ES-I3 (cell line): ENCODE results near the gene CA5B.
"Not testable (repeated sequence)": the region's sequence is repeated elsewhere in the genome, so short reads cannot be mapped to it uniquely, and the experiment has no call there.

Experiments used
- H3K36me3 ChIP-seq: 2 replicates; pipeline ENCODE4 v1.6.1; 2013; ENCODE audit warnings: mild to moderate bottlenecking, low read length, control low read depth, moderate library complexity; ENCODE audit not compliant: insufficient read depth
- H3K4me1 ChIP-seq: 2 replicates; pipeline ENCODE4 v1.6.1; 2013; ENCODE audit warnings: mild to moderate bottlenecking, control low read depth, low read length; ENCODE audit not compliant: insufficient read depth
- H3K9ac ChIP-seq: 2 replicates; pipeline ENCODE4 v1.6.1; 2013; ENCODE audit warnings: low read depth, mild to moderate bottlenecking, low read length, moderate library complexity
- H3K9me3 ChIP-seq: 2 replicates; pipeline ENCODE4 v1.6.1; 2013; ENCODE audit warnings: mild to moderate bottlenecking, low read length, moderate library complexity; ENCODE audit not compliant: control insufficient read depth, insufficient read depth

Gene CA5B

DNA sequence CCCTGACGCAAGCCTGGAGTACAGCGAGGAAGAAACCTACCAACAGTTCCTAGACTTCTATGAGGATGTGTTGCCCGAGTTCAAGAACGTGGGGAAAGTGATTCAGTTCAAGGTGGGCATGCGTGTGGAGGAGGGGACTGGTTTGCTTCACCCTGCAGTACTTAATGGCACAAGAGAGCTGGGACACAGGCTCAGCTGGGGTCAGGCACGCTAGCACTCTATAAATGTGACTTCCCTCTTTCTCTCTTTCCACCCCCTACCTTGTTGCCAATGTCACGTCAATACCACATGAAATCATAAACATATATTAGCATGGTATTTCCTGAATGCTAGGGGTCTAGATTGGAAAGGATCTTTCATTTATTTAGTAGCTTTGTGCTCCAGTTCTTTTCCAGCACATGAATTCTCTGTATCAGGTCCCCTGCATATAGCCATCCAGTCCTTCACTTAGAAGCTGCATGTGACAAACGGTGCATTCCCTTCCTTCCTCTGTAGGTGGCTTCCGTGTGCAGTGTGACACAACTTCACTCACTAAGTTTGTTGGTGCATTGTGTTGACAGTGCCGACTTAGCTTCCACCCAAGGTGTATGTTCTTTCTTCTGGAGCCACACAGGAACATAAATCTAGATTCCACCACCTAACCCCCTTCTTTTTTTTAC lies 77.8 kb downstream of the CA5B start:
- no peak overlapping the region; the same call in 1 of the 2 replicates for H3K9ac ChIP-seq

DNA sequence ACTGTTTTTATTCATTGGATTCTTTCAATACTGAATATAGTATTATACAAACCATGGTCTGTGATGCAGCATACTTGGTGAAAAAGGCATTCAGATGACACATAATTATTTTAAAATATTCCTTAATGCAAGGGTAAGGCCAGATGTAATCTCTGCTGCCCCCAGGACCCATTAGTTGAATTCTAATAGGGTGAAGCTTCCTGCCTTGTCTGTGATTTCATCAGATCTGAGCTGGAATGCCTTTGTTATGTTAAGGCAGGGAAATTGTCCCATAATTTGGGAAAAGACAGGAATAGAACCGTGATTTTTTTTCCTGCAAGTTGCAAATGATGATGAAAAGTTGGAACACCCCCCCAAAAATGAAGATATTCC lies 78.4 kb downstream of the CA5B start:
- Histone ChIP-seq H3K9me3 (no peaks in the 10 kb centered on the region), H3K9ac (no peak overlapping the region; the same call in 1 of the 2 replicates), H3K36me3 (peaks cover 29% of the 10 kb centered on the region), H3K4me1 (peaks cover 32% of the 10 kb centered on the region)

More for the DNA sequence above, 77.8 kb downstream of the CA5B start:
- Histone ChIP-seq H3K36me3 (peaks cover 29% of the 10 kb centered on the region), H3K9me3 (no peaks in the 10 kb centered on the region), H3K4me1 (peaks cover 32% of the 10 kb centered on the region)

DNA sequence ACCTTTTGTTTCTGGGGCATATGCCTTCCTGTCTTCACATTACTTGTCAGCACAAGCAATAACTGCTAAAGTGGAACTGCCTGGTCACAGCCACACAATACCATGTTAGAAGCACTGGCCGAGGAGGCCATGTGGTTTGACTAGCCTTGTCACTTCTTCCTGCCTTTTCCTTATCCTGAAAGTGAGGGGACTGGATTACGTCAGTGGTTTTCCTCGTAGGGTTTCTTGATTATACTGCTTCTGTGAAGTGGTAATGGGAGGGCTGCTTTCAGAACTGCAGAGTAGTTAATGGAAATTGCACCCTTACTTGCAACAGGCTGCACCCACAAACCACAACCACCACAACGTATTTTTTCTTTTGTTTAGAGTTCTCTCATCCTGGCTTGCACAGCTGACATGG lies 78.8 kb downstream of the CA5B start:
- Histone ChIP-seq H3K9me3 (no peaks in the 10 kb centered on the region), H3K4me1 (peaks cover 32% of the 10 kb centered on the region), H3K9ac (peak overlapping the region; percentile 32; the same call in 1 of the 2 replicates), H3K36me3 (peaks cover 29% of the 10 kb centered on the region)

DNA sequence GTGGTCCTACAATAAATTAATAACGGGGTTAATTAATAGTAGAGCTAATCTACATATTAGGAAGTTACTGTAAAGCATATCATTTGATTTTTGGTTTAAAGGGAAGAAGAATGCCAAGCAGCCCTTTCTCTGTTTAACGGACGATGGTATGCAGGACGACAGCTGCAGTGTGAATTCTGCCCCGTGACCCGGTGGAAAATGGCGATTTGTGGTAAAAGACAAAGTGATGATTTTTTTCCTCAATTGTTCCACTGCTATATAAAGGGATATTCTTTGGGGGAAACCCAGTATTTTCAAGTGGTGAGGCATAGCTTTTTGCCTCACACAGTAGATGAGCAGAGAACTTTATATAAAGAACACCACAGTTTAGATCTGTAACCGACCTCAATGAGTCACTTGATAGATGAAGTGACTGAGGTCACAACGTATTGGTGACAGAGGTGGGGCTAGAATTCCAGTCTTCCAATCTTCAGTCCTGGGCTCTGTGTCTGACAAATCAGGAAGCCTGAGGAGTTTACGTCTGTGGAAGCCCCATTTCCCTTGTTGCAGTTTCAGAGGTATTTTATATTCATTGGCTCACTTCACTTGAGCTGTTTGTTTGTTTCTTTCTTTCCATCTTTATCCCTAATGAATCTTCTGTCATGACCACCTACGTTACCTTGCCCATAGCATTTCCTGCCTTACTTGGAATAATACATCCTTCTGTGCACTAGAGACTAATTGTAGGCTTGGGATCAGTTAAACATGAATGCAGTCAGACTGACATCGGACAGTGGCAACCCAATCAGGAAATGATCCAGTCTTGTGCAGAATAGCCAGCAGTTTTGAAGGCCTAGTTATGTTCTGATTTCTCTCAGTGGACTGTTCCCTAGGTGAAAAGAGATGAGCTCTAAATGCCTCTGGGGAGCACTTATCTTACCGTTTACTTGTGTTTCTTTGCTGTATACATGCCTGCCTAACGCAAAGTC lies 82.3 kb downstream of the CA5B start:
- H3K9me3 ChIP-seq, result no peaks in the 10 kb centered on the region
- peaks cover 11% of the 10 kb centered on the region; the same call in 1 of the 2 replicates for H3K36me3 ChIP-seq
- H3K9ac ChIP-seq, result no peak overlapping the region
- H3K4me1 ChIP-seq, result peaks cover 28% of the 10 kb centered on the region

DNA sequence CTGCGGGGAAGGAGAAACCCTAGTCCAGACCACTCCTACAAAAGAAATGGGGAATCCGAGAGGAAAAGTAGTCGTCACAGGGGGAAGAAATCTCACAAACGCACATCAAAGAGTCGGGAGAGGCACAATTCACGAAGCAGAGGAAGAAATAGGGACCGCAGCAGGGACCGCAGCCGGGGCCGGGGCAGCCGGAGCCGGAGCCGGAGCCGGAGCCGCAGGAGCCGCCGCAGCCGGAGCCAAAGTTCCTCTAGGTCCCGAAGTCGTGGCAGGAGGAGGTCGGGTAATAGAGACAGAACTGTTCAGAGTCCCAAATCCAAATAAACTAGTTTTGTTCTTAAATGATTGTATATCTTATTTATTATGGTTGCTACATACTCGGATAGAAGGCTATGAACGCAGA lies 84.9 kb downstream of the CA5B start:
- H3K9ac ChIP-seq, result no peak overlapping the region
- no peaks in the 10 kb centered on the region for H3K9me3 ChIP-seq
- H3K36me3 ChIP-seq, result peaks cover 19% of the 10 kb centered on the region; the same call in 1 of the 2 replicates
- H3K4me1 ChIP-seq, result peaks cover 4% of the 10 kb centered on the region; the same call in 1 of the 2 replicates

DNA sequence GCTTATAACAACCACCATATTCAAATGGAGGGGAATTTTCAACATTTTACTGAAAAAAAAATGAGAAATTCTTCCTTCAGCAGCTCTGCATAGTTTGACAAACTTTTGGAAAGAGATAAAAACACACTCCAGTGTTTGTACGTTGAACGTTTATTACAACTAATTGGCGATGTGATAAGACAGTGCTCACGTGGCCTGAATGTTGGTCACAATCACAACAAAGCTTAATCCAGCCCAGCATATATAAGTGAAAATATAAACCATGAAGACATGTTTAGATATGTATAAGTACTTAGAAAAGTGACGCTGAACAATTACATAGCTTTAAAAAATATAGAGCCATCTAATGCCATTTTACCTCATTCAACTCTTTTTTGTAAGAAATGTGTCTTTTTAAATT lies 87.9 kb downstream of the CA5B start:
- H3K9me3 ChIP-seq, result no peaks in the 10 kb centered on the region
- no peak overlapping the region for H3K9ac ChIP-seq
- H3K36me3 ChIP-seq, result peaks cover 7% of the 10 kb centered on the region
- H3K4me1 ChIP-seq, result no peaks in the 10 kb centered on the region

DNA sequence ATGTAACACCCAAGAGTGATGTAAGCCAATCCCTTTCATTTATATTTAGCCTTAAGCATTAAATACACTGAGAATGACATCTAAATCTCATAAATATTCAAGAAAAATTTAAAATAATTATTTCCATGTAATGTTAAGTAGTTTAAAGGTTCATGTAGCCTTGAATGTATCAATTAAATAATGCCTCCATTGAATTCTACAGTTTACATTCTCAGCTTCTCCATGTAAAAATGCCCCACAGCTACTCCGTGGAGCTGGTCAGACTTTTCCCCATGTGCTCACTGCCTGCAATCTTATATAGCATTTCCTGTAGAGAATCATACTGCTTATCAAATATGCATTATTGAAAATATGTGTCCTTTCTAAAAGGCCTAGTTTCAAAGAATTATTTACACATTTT lies 91.1 kb downstream of the CA5B start:
- peaks cover 7% of the 10 kb centered on the region for H3K36me3 ChIP-seq

DNA sequence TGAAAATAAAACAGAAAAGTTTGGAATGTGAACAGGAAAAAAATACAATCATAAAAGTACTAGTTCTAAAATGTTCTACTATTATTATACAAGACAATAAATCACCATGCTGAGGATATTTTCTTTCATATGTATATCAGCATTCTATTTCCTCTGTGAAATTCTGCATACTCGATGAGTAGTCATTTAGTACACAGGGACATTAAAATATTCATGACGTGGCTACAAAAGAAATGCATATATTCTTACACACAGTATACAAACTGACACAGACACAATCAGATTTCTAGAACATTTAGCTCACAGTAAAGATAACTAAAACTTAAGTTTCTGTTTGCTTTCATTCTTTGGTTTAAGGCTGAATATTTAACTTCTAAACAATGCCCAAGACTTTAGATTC lies 93.3 kb downstream of the CA5B start:
- not testable (repeated sequence) for H3K36me3 ChIP-seq, H3K9ac ChIP-seq

More for the DNA sequence above, 91.1 kb downstream of the CA5B start:
- Histone ChIP-seq H3K9me3 (no peaks in the 10 kb centered on the region), H3K9ac (no peak overlapping the region), H3K4me1 (peaks cover 12% of the 10 kb centered on the region)

DNA sequence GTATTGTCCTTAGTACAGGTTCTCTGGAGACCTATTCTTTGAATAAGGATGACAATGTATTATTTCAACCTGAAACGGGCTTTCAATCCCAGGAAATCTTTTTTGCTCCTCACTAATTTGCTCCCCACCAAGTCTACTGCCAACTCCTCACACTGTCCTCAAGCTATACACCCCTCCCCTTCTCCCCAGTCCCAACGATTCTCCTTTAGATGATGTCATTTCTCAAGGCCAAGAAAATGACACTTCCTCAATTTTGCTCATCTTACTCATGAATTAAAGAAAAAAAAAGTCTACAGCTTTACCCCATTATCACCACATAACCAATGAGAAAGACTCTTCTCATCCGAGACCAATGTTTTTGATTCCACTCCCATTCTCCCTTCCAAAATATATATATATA lies 96.0 kb downstream of the CA5B start:
- Histone ChIP-seq H3K4me1 (peaks cover 17% of the 10 kb centered on the region), H3K9ac (no peak overlapping the region), H3K9me3 (no peaks in the 10 kb centered on the region), H3K36me3 (no peaks in the 10 kb centered on the region; the same call in 1 of the 2 replicates)

More for the DNA sequence above, 93.3 kb downstream of the CA5B start:
- not testable (repeated sequence) for H3K9me3 ChIP-seq
- H3K4me1 ChIP-seq, result peaks cover 17% of the 10 kb centered on the region

DNA sequence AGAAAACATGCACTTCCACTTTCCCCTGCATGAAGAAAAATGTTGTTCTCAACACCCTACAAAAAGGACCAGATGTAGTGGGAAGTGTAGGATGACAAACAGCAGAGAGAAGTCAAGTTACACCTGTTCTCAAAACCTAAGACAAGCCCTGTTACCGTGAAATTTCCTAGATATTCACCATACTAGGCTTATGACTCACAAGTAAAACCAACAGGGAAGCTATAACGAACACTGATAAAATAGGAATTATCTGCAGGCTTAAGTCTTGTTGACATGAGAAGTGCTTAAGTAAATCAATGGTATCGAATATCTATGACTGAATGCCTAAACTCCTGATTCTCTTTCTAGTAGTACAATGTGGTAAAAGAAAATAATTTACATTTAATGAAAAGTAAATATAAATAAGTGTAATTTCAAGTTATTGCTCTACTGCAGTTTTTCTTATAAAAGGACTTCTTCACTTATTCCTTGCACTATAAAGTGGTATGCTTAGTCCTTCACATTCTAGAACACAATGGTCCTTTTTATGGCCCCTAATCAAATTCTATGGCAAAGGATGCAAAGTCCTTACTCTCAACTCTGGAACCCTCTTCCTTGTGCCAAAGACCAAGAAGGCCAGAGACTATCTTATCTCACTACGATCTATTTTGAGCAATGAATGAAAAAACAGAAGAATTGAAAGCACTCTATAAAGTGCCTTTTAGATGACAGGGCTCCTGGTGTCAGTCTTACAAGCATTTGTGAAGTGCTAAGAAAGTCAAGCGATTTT lies 96.9 kb downstream of the CA5B start:
- Histone ChIP-seq H3K4me1 (peaks cover 17% of the 10 kb centered on the region), H3K36me3 (peaks cover 2% of the 10 kb centered on the region; the same call in 1 of the 2 replicates), H3K9me3 (no peaks in the 10 kb centered on the region), H3K9ac (no peak overlapping the region)
